Limb (tissue), 2 donors: ENCODE measurements around the gene UPF2.
A peak's percentile ranks its signal among the peaks of the same experiment; 100 is the strongest.

Experiments used
- DNase-seq, 2 donors: peaks; one replicate each; pipeline ENCODE4 v3.0.0-alpha.2; 2016; ENCODE audit errors: extremely low spot score in 2 of 2

UPF2 gene

DNA sequence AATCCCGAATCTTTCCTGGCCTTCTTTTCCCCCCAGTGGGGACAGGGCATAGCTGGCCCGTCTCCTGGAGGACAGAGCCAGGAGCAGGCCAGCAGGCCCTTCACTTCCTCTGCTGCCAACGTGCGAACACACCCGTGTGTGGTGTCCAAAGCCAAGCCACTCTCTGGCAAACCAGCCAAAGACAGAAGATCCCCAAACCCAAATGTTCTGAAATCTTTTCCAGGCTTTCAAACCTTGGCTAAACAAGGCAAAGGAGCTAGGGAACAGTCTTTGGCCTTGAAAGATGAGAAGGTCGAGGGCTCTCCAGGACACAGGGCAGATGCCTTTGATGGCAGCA, 156.5 kb downstream of the UPF2 start:
- no peak for DNase-seq

DNA sequence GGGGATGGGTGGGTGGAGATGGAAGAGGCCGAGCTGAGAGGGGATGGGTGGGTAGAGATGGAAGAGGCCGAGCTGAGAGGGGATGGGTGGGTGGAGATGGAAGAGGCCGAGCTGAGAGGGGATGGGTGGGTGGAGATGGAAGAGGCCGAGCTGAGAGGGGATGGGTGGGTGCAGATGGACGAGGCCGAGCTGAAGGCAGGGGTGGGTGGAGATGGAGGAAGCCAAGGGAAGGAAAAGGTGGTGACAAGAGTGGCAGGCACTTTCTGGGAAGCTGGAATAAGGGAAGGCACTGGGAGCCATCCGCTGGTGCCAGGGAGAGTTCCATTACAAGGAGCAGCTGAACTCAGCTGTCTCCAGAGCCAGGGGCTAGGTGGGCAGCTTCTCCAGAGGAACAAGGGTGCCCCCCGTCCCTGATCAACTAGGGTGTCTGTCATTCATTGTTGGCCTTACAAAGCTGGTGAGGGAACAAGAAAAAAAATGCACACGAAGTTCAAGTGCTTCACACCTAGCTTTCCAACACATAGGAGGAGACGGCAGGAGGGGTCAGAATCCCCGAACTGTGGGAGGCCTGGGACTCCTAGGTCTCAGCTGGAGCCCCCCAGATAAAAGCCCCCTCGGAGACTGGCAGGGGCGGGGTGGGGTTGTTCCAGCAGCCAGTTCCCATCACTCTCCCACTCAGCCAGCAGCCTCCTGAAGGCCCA, 157.0 kb downstream of the UPF2 start:
- DNase-seq: no peak

DNA sequence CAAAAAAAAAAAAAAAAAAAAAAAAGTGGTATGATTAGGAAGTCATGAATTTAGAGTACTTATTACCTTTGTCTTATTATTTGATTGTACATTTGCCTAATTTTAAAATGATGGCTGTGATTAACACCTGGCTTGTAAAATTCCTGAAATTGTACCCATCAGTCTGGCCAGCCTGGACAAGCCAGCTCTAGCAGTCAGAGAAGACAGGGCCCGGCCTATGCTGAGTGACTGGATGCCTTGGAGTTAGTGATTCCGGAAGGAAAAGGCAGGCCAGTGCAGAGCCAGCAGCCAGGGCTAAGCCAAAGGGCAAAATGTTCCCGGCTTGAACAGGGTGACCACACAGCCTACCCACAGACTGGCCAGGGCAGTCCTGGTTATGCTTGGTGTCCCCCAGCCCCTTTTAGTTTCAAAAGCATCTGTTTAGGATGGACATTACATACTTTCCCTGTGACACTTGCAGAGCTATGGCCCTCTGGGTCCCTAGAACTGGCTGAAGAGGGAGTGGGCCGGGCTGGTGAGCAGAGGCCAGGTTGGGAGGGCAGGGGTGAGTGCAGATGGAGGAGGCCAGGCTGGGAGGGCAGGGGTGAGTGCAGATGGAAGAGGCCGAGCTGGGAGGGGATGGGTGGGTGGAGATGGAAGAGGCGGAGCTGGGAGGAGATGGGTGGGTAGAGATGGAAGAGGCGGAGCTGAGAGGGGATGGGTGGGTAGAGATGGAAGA, 157.7 kb downstream of the UPF2 start:
- DNase-seq: no peak

DNA sequence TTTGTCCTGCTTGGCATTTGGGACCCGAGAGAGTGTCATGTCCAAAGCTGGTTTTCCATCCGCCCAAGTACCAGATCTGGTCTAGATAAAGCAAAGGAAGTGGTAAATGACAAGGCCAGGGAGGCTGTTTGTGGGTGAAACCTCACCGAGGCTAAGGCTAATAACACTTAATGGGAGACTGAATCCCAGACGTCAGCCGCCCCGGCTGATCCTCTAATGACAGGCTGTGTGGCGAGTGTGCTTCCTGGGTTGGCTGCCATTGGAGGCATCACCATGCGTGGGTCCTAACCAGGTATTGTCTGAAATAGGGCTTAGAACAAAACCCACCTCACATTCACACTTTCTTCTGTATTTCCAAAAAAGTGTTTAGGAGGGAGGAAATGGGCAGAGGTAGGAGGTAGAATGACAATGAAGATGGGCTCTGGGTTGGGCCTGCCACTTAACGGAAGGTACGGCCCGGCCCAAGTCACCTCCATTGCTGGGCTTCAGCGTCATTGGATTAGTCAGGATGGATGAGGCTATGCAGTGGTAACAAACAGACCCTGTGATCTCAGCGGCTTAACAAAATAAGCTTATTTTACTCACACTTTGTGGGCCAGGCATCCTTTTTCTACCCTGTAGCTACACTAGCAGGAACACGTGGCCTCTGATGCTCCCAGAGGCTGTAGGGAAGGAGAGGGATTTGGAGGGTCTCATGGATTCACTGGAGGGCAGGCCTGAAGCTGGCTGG, 159.8 kb downstream of the UPF2 start:
- DNase-seq: no peak

DNA sequence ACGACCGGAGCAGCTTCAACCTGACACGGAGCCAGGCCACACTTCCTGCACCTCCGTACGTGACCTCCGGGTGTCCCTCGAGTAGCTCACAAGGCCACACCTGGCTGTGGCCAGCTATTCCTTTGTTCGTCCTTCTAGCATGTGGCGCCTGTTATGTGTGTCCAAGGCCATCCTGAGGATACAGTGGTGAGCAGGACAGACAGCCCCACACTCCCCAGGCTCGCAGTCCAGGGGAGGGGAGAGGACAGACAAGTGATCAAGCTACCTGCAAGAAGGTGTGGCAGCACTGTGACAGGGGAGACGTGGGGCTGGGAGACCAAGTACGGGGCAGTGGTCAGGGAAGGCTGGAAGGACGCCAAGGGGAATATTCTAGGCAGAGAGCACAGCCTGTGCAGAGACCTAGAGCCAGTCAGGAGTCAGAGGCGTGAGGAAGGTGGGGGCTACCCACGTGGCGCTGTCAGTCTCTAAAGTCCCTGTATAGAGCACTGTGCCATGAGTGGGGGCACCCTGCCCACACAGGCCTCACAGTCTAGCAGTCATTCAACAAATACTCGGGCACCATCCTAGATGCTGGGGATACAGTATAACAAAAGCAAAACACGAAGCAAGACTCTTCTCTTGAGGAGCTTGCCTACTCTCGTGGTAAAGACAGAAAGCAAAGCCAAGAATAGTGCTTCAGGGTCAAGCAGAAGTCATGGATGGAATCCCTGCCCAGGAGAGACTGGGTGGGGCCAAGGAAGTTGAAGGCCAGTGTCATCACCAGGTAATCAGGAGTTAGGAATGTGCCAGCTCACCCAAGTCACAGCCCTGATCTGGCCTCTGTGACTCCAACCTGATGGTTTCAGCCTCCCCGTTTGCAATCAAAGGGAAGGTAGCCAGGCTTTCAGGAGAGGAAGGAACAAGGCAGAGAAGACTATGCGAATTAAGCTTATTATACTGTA, 160.9 kb downstream of the UPF2 start:
- no peak for DNase-seq

DNA sequence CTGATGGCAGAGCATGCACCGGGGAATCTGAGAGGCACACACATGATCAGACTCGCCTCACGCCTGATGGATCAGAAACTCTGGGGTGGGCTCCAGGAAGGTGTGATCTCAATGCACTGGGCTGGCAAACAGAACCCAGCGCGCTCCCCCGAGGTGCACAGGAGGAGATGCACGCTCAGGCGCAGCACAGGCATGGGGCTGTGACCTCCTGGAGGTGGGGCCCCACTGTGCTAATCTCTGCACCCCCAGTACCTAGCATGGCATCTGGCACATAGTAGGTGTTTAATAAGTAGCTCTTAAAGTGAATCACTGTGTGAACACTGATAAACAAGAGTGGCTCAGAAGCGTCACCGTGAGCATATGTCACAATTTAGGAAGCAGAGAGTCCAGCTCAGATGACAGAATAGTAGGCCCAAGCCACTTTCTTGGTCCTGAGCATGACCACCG, 161.6 kb downstream of the UPF2 start:
- DNase-seq: no peak

DNA sequence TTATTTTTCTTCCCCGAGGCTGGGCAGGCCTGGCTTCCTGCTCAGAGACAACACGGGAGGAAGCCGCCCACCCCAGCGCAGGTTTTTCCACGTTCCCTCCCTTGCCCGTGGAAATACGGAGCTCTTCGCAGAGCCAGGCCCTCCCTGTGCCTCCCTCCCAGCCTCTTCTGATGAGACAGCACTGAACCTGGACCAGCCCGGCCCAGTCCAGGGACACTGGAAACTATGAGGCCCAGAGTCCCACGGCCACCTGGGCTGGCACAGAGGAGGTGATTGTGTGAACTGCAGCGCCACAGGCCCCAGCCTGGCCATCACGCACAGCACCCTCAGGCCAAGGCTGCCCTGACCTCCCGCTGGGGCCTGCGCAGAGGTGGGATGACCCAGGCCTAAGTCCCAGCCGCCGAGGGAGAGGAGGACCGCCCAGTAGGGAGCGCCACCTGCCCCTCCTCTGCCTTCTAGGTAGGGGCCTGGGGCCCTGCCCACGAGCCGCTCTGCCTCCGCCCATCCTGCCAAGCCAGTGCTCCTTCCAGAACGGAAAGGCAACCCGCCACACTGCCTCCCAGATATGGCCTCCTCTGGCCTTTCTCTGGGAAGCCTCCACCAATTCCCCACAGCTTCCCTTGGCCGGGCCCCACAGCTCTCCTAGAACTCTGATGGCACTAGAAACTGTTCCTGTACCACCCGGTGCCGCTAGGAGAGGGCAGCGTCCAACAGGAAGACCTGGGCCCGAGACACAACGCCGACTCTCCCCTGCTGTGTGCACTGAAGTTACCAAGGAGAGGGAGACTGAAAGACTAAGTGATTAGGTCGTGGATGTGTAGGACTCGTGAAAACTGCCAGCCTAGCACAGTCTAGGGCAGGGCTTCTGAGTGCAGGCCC, 162.2 kb downstream of the UPF2 start:
- DNase-seq: no peak

DNA sequence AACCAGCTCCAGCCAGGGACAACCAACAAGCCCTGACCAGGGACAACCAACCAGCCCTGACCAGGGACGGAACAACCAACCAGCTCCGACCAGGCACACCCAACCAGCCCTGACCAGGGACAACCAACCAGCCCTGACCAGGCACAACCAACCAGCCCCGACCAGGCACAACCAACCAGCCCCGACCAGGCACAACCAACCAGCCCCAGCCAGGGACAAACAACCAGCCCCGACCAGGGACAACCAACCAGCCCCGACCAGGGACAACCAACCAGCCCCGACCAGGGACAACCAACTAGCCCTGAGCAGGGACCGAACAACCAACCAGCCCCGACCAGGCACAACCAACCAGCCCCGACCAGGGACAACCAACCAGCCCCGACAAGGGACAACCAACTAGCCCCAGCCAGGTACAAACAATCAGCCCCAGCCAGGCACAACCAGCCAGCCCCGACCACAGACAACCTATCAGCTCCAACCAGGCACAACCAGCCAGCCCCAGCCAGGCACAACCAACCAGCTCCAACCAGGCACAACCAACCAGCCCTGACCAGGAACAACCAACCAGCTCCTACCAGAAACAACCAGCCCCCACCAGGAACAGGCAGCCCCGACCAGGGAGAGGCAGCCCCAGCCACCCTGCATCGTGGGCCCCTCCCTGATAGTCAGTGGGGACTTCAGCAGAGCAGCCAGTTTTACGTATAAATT, 163.1 kb downstream of the UPF2 start:
- DNase-seq: no peak

DNA sequence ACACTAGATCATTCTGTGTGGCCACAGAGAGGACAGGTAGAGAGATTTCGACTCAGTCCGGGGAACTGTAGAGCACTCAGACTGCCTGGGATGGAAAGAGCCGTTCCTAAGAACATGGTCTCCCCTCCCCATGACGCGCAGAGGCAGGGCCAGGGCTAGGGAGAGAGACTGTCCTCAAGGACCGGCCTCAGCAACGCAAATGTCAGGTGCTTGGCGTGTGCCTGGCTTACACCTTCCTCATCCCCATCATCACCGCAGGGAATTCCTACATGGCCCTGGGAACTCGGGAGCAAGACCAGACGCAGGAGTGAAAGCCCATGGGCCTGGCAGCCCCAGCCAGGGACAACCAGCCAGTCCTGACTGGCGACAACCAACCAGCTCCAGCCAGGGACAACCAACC, 163.8 kb downstream of the UPF2 start:
- no peak for DNase-seq

DNA sequence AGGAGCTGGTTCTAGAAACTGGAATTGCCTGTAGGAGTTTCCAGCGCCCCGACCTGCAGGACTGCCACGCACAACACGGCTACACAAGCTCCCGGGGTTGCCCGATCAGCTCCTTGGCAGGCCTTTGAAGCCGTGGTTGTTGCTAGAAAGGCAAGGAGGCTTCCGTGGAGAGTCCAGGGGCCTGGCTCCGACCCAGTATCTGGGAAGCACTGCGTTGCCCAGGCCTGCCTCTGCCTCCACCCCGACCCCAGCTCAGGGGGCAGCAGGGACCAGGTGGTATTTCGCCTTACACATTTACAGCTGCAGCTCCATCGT, 165.1 kb downstream of the UPF2 start:
- DNase-seq: no peak

DNA sequence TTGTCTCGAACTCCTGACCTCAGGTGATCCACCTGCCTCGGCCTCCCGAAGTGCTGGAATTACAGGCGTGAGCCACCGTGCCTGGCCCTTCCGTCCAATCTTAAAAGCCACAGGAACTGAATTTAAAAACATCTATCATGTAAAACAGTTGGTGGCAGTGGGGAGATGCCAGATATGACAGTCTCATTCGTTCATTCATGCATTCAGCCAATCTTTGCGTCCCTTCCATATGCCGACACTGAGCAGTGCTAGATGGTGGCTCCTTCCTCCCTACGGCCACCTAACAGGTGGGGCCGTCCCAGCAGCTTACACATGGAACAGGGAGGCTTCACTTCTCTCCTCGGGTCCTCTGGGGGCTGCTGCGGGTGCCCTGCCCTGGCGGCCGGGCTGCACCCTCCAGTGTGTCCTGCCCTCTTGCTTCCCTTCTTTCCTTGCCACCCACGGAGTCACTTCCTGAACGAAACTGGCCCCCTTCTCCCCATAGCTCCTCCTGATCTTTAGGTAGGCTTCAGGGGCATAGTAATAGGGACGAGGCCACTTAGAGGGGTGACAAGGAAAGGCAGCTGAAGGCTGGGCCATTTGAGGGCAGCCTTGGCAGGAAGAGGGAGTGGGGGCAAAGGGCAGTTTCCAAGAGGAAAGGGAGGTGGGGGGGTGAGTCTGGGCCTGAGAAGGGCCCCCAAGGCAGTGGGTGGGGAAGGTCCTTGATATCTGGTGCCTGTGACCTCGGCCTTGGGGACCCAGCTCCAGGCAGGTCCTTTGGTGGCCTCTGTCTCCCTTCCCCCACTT, 165.6 kb downstream of the UPF2 start:
- DNase-seq: no peak

DNA sequence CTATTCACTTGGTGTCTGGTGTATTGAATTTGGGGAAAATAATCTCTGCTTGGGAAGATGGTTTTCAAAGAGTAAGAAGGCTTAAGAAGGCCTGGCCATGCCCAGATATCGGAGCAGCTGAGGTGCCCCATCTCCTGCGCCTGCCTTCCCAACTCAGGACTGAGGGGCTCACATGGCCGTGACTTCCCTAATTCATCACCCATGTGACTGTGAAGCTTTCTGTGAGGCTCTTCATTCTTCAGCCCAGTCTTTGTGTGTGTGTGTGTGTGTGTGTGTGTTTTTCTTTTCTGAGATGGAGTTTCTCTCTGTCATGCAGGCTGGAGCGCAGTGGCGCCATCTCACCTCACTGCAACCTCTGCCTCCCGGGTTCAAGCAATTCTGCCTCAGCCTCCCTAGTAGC, 166.3 kb downstream of the UPF2 start:
- no peak for DNase-seq

DNA sequence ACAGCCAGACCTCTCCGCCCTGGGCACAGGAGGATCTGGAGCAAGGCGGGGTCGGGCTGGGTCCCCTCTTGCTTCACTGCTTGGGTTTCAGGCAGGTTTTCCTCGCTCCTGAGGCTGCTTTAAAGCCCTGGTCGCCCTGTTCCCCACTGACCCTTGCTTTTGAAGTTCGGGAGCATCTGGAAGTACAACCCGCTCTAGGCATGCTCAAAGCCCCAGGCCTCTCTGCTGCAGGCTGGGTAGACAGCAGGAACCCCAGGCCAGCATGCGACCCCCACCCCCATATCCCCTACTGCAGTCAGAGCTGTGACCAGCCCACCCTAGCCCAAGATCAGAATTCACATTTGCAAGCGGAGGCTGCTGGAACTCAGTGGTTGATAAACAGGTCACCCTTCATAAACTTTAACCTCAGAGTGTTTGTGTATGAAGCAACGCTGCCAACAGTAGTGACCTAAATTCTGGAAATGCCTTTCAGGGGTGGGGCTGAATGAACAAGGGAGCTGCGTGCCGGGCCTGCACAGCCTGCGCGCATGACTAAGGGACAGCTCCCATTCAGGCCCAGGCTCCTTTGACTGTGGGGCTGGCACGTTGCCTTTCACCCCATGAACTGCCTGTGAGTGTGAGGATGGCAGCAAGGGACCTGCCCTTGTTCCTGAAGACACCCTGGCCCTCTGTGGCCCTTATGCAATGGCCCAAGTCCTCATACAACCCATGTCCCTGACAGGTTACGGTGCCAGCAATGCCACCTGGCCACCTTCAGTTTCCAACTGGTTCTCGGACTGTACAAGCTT, 166.9 kb downstream of the UPF2 start:
- DNase-seq: peak in 1 of 2 donors; percentile 61

DNA sequence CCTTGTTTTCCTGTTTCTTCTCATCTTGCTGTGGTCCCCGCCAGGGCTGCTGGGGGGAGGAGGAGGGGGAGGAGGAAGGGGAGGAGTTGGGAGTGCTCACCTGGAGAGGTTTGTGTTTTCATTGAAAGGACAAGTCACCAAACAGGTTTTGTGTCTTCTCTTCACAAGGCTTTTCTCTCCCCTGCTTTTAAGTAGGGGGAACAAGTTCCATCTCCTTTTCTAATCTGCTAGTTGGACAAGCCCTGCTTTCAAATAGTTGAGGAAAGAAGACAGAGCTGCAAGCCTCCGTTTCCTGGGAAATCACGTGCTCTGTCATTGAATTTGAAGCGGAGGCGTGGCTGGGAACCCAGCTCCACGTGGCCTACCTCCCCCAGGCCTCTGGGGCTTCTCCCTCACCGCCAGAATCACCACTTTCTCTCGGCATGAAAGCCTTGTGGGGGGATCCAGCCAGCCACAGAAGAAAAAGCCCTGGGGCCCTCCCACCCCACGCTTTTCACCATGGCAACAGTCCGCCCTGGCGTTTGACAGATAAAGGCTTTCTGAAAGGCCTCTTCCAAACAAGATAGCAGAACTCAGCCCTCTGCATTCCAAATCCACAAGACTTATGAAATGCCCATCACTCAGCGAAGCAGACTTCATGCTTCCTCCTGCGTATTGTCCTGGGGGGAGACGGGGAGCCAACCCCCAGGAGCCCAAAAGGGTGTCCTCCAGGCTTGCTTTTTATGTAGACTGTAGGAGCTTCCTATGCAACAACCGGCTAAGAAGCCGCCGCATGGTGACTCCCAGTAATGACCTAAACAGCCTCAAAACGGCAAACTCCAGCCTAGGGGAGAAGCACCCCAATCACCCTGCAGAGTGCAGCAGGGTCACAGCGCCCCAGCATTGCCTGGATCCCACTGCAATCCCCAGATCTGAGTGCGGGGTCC, 167.8 kb downstream of the UPF2 start:
- DNase-seq: peak; percentile 43 to 78

DNA sequence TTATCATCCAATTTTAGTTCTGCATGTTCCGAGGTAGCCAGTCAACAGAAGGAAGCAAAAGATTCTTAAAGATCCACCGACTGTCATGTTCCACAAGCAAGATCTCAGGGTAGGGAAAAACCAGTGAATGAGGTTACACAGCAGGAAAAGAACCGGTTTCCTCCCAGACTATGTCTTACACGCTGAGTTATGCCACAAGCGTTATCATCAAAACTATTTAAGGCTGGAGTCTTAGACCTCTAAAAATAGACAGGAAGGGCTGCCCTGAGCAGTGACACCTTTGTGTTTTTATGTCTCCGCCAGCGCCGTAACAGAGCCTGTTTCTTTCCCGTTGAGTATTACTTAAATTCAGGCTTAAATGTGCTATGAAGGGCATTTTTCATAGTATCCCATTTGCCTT, 171.1 kb downstream of the UPF2 start:
- DNase-seq: no peak

DNA sequence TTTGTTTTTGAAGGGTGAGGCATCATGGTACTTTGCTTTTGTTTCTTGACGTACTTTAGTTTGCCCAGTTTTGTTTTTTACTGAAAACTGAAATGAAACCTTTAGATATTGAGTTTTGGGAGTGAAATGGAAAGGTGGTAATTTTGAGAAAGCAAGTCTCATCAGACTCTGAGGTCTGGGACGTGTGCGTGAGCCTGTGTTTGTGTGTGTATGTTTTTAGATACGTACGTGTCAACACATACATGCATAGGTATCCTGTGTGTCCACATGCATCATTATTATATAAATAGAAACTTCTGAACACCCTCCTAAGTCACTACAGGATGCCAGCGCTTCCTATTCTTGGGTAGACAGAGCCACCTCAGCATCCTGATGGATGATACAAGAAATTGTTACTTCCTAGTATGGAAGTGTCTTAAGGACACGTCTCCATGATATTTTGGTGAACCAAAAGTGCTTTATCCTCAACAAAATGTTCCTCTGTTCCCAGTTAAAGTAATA, 171.7 kb downstream of the UPF2 start:
- no peak for DNase-seq

DNA sequence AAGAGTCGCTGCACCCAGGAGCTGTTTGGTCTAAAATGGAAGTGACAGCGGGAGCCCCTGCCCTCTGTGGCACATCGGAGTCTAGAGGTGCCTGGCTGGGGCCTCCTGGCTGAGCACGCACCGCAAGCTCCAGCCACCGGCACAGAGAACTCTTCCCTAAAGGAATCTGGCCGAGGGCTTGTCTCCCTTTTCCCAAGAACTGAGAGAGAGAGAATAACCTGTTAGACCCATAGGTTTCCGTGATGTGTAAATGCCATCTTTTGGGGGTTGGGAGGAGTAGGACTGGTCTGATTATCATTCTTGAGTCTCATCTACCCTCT, 172.2 kb downstream of the UPF2 start:
- no peak for DNase-seq
